HFF-Myc (cell line): ENCODE results near the gene SNRPA.

Source experiments
- DNase-seq: peaks from one replicate; pipeline ENCODE4 v3.0.0-alpha.2; 2011; ENCODE audit warnings: low read depth; ENCODE audit errors: extremely low read depth
- H3K4me3 ChIP-seq: replicated peaks from 2 replicates; pipeline ENCODE4 v1.5.1; 2011; ENCODE audit warnings: low read depth, mild to moderate bottlenecking, control low read depth, low read length
- CTCF ChIP-seq: IDR thresholded peaks from 2 replicates; pipeline ENCODE4 v1.5.1; 2012; ENCODE audit warnings: mild to moderate bottlenecking, low read depth, low read length, control low read depth; ENCODE audit errors: missing control alignments

Gene SNRPA

GRCh38 chr19:40802300-40803169 lies 51.5 kb downstream of the SNRPA start:
- no peak for TF ChIP-seq CTCF
- no peak for DNase-seq
- peak overlapping the region; percentile 78 for H3K4me3 ChIP-seq

GRCh38 chr19:40803170-40803856 lies 52.3 kb downstream of the SNRPA start:
- TF ChIP-seq CTCF: no peak
- H3K4me3 ChIP-seq: peak overlapping the region; percentile 78

GRCh38 chr19:40803857-40804782 lies 53.1 kb downstream of the SNRPA start:
- no peak overlapping the region for H3K4me3 ChIP-seq
- no peak for DNase-seq
- no peak for TF ChIP-seq CTCF

More at GRCh38 chr19:40803170-40803856, 52.3 kb downstream of the SNRPA start:
- DNase-seq: no peak

GRCh38 chr19:40804783-40805242 lies 53.8 kb downstream of the SNRPA start:
- TF ChIP-seq CTCF: no peak
- no peak overlapping the region for H3K4me3 ChIP-seq
- no peak for DNase-seq

GRCh38 chr19:40805258-40805868 lies 54.4 kb downstream of the SNRPA start:
- no peak for TF ChIP-seq CTCF
- H3K4me3 ChIP-seq: no peak overlapping the region
- no peak for DNase-seq

GRCh38 chr19:40806423-40807146 lies 55.6 kb downstream of the SNRPA start:
- peak; percentile 96 for TF ChIP-seq CTCF
- no peak overlapping the region for H3K4me3 ChIP-seq
- peak; percentile 94 for DNase-seq
